H1 (cell line): ENCODE measurements around the gene AIG1. TPM values are rescaled to one million over a fixed set of nuclear protein-coding genes. Genes with fewer than 3 reads are reported as not detected.

Experiments
- CHD7 ChIP-seq: fragments of 300-600 bp; sonication (generic); IDR thresholded peaks from 2 replicates; pipeline ENCODE4 v1.7.1; 2012; ENCODE audit warnings: low read length, moderate library complexity, mild to moderate bottlenecking, inconsistent platforms; ENCODE audit not compliant: insufficient replicate concordance
- CREB1 ChIP-seq: IDR thresholded peaks from 2 replicates; pipeline ENCODE4 v1.6.1; 2012; ENCODE audit warnings: inconsistent platforms
- E2F6 ChIP-seq: IDR thresholded peaks from 2 replicates; pipeline ENCODE4 v1.6.1; 2012; ENCODE audit warnings: inconsistent platforms
- EZH2 ChIP-seq: fragments of 200-600 bp; sonication (generic); IDR thresholded peaks from 2 replicates; pipeline ENCODE4 v1.7.1; 2012; ENCODE audit warnings: low read depth, mild to moderate bottlenecking, moderate library complexity, low read length, inconsistent platforms; ENCODE audit not compliant: severe bottlenecking
- POLR2AphosphoS5 ChIP-seq: IDR thresholded peaks from 2 replicates; pipeline ENCODE4 v1.6.1; 2011; ENCODE audit warnings: low read depth, low read length
- RAD21 ChIP-seq, 2 experiments: IDR thresholded peaks in 1 of 2; conservative IDR thresholded peaks in 1 of 2; 2 replicates each; pipeline ENCODE4 v1.6.1; 2011; ENCODE audit warnings: low read depth in 2 of 2, low read length in 2 of 2, improper control_type of control experiment in 1 of 2, inconsistent platforms in 1 of 2, mild to moderate bottlenecking in 1 of 2, moderate library complexity in 1 of 2
- SP1 ChIP-seq: IDR thresholded peaks from 2 replicates; pipeline ENCODE4 v1.6.1; 2011; ENCODE audit warnings: low read depth, low read length
- SUZ12 ChIP-seq: fragments of 200-600 bp; sonication (generic); IDR thresholded peaks from 2 replicates; pipeline ENCODE4 v1.6.1; 2012; ENCODE audit warnings: mild to moderate bottlenecking, inconsistent platforms, low read length, moderate library complexity, mixed read lengths
- TAF1 ChIP-seq: IDR thresholded peaks from 2 replicates; pipeline ENCODE4 v1.6.1; 2011; ENCODE audit warnings: mild to moderate bottlenecking, low read depth, low read length
- TCF12 ChIP-seq: IDR thresholded peaks from 2 replicates; pipeline ENCODE4 v1.6.1; 2011; ENCODE audit warnings: low read depth, mild to moderate bottlenecking, low read length
- polyA plus RNA-seq, 7 experiments: library from polyadenylated mRNA; depleted of rRNA in 3 of 7; stranded (reverse) in 5 of 7; unstranded in 2 of 7; fragments of >200 nt in 5 of 7; fragments of 200-250 nt in 2 of 7; gene quantifications; 1 replicate in 5 of 7; 2 replicates in 1 of 7; 4 replicates in 1 of 7; pipeline versions ENCODE4 v1.2.1 to v1.2.3, GENCODE V29; 2011 to 2013; ENCODE audit warnings: missing spikeins in 2 of 7, mixed read lengths in 2 of 7
- total RNA-seq: library from RNA; stranded (reverse); fragmentation: NEBNext Ultra II Directional; extraction: Animal tissue kit (Norgen Biotek cat#: 25700); gene quantifications from 2 replicates; pipeline ENCODE4 v1.2.1, GENCODE V29; 2021

The AIG1 gene
- total and polyA plus RNA-seq, 2 of the 8 experiments (the other 6 are each of a cell fraction or from before 2014, with no cell fraction given), result 56.6 to 58.4 TPM

DNA sequence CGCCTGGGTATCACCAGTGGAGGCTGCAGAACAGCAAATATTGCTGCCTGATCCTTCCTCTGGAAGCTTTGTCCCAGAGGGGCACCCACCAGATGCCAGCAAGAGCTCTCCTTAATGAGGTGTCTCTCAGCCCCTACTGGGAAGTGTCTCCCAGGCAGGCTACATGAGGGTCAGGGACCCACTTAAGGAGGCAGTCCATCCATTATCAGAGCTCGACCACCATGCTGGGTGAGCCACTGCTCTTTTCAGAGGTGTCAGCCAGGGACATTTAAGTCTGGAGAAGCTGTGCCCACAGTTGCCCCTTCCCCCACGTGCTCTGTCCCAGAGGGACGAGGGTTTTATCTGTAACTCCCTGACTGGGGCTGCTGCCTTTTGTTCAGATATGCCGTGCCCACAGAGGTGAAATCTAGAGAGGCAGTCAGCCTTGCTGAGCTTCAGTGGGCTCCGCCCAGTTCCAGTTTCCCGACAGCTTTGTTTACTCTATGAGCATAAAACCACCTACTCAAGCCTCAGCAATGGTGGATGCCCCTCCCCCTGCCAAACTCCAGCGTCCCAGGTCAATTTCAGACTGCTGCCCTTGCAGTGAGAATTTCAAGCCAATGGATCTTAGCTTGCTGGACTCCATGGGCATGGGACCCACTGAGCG lies 25.9 kb upstream of the AIG1 start (continued):
- TF ChIP-seq CHD7 (no peak), TCF12 (no peak), POLR2AphosphoS5 (no peak), SUZ12 (no peak), EZH2 (no peak), CREB1 (no peak), RAD21 (IDR thresholded peaks at IDR 0.05 in 1 of 2, conservative IDR thresholded peaks at IDR 0.05 in 1 of 2; ENCODE audit: low read depth in 2 of 2, low read length in 2 of 2) (no peak), SP1 (no peak), E2F6 (no peak), TAF1 (no peak)
